ENCODE measurements around the gene NRIP3.

Gene NRIP3

DNA sequence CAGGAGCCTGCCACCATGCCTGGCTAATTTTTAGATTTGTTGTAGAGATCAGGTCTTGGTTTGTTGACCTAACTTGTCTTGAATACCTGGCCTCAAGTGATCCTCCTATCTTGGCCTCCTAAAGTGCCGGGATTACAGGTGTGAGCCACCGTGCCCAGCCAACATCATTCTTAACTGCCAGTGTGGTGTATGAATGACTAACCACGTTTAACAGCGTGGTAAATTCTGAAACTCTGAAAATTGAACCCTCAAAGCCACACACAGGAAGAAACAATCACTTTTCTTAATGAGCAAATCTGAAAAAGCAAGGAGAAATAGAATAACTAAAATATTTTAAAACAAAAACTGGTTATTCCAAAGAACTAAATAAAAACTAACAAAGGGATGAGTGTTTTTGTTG lies 46.9 kb downstream of the NRIP3 start:
- TF ChIP-seq CTCF (IDR thresholded peaks at IDR 0.05; ENCODE audit: low read depth, low read length) = no peak
- DNase-seq (ENCODE audit: low read depth, low spot score) = no peak
- H3K4me3 ChIP-seq (ENCODE audit: low read depth, low read length) = no peak overlapping the region
- in situ Hi-C loops (cut with HindIII; ENCODE audit: low sequenced_read_pairs) = no loop called here

DNA sequence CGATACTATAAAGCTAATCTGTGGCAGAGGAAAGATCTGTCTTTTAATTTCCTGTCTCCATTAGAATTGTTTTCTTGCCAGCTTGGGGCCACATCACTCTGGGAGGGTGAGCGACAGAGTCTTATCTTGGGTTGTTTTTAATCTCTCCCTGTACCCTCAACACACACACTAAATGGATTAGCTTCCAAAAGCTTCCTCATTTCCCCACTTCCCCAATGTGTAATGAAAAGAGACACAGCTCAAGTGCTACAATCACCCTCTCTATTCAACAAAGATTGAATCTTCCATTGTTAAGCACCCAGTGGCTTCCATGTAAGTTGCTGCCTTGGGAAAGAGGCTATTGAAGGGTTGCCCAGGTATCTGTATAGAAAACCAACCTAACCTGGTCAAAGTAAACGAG lies 54.9 kb downstream of the NRIP3 start:
- no peak overlapping the region for H3K4me3 ChIP-seq (ENCODE audit: low read depth, low read length)
- DNase-seq (ENCODE audit: low read depth, low spot score) = no peak
- TF ChIP-seq CTCF (IDR thresholded peaks at IDR 0.05; ENCODE audit: low read depth, low read length) = no peak
- in situ Hi-C loops (cut with HindIII; ENCODE audit: low sequenced_read_pairs) = no loop called here

DNA sequence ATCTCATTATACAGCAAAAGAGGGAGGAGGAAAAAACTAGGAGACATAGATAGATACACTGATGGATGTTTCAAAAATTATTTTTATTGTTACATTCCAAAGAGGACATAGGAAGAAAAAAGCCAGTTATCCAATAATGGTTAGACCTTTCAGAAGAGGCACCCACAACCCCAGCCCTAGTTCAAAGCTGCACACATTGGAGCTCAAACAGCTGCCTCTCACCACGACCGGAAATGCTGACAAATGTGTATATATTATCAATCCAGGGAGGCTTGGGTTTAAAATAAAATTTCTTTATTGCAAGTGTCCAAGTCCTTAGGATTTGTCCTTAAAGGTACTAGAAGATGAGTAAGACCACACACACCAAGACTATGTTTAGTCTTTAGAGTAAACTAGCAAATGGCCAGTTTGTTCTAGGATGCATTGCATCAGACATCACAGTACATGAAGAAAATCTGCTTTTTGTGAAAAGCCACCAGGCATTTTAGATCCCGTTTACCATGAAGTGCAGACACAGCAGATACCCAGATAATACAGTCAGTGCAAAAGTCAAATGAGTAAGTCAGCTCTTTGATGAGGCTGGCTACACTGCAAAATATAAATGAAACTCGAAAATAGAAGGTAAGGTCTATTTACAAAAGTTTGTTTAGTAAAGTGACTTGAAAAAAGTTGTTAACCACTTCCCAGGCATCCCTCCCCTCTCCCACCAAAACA lies 56.4 kb downstream of the NRIP3 start:
- no peak for TF ChIP-seq CTCF (IDR thresholded peaks at IDR 0.05; ENCODE audit: low read depth, low read length)
- H3K4me3 ChIP-seq (ENCODE audit: low read depth, low read length) = no peak overlapping the region
- in situ Hi-C loops (cut with HindIII; ENCODE audit: low sequenced_read_pairs) = no loop called here
- no peak for DNase-seq (ENCODE audit: low read depth, low spot score)

DNA sequence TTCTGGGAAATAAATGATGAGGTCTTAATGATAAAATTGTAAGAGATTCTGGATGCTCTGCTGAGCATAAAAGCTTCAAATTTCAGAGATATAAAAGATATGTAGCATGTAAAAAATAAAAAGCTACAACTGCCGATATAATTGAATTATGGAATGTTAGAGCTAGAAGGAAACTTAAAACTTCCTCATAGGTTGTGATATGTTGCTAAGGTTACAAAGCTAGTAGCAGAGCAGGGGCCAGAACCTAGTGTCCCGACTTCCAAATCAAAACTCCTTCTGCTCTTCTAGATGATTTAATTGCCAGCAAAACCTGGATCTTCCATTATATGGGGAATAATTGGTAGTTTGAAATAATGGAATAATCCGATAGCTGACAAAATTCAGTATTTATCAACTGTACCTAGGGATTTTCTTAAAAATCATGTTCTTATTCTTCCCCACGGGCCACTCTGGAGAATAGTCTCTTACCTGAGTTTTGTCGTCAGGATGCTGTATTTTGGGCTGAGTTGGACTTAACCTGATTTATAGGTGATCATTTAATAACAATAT lies 61.2 kb downstream of the NRIP3 start, which contains the start of gene ASCL3:
Gene ASCL3, minus strand, starts transcription at position 499 of the 549 bp plus-strand sequence. CDS start 4,855 bp downstream, outside the sequence.
- no peak for DNase-seq (ENCODE audit: low read depth, low spot score)
- no peak for TF ChIP-seq CTCF (IDR thresholded peaks at IDR 0.05; ENCODE audit: low read depth, low read length)
- in situ Hi-C loops (cut with HindIII; ENCODE audit: low sequenced_read_pairs) = no loop called here
- H3K4me3 ChIP-seq (ENCODE audit: low read depth, low read length) = no peak within 1 kb of the TSS

GRCh38 chr11:8941341-8942103 lies 62.3 kb downstream of the NRIP3 start:
- DNase-seq (ENCODE audit: low read depth, low spot score) = no peak
- in situ Hi-C loops (cut with HindIII; ENCODE audit: low sequenced_read_pairs) = no loop called here
- no peak for TF ChIP-seq CTCF (IDR thresholded peaks at IDR 0.05; ENCODE audit: low read depth, low read length)
- no peak overlapping the region for H3K4me3 ChIP-seq (ENCODE audit: low read depth, low read length)

- in situ Hi-C loops (cut with HindIII; ENCODE audit: low sequenced_read_pairs) = no loop called here
Observed at GRCh38 chr11:8937659-8938058, 66.1 kb downstream of the NRIP3 start.

More at GRCh38 chr11:8937659-8938058, 66.1 kb downstream of the NRIP3 start:
- no peak for DNase-seq (ENCODE audit: low read depth, low spot score)
- no peak overlapping the region for H3K4me3 ChIP-seq (ENCODE audit: low read depth, low read length)
- TF ChIP-seq CTCF (IDR thresholded peaks at IDR 0.05; ENCODE audit: low read depth, low read length) = no peak
